Muscle of leg (tissue), 11 donors: ENCODE data around the gene ALK. TPM values are rescaled to one million over a fixed set of nuclear protein-coding genes. Genes with fewer than 3 reads are reported as not detected.
A peak's percentile ranks its signal among the peaks of the same experiment; 100 is the strongest.

ENCODE experiments used
- DNase-seq: peaks from one replicate; pipeline ENCODE4 v3.0.0; 2013
- H3K27ac ChIP-seq: one replicate; pipeline ENCODE4 v1.5.1; 2013; ENCODE audit warnings: mild to moderate bottlenecking, low read length, control low read depth
- H3K27me3 ChIP-seq: one replicate; pipeline ENCODE4 v1.6.1; 2013; ENCODE audit warnings: low read length; ENCODE audit not compliant: control insufficient read depth, insufficient read depth
- H3K36me3 ChIP-seq: one replicate; pipeline ENCODE4 v1.6.1; 2013; ENCODE audit warnings: low read length; ENCODE audit not compliant: control insufficient read depth, insufficient read depth
- H3K4me1 ChIP-seq: one replicate; pipeline ENCODE4 v1.6.1; 2013; ENCODE audit warnings: low read length; ENCODE audit not compliant: control insufficient read depth, insufficient read depth
- H3K4me3 ChIP-seq: one replicate; pipeline ENCODE4 v1.5.1; 2013; ENCODE audit warnings: low read length, control low read depth
- H3K9me3 ChIP-seq: replicated peaks from 2 replicates; pipeline ENCODE4 v1.6.1; 2013; ENCODE audit warnings: low read depth, low read length; ENCODE audit not compliant: control insufficient read depth
- WGBS: methylation state at CpG from one replicate; pipeline ENCODE4 v1.1.5; 2013; ENCODE audit warnings: missing lambda C conversion rate; ENCODE audit not compliant: insufficient coverage; 5-methylcytosine and 5-hydroxymethylcytosine counted together
- polyA plus RNA-seq, 8 donors: library from polyadenylated mRNA; unstranded; fragments of 120-200 nt; gene quantifications; one replicate each; pipeline versions ENCODE4 v1.2.1 to v1.2.3, GENCODE V29; 2013; ENCODE audit warnings: inconsistent platforms in 1 of 8, low replicate concordance in 1 of 8; ENCODE audit not compliant: insufficient read length in 8 of 8, insufficient read depth in 1 of 8
- total RNA-seq: library from RNA; stranded (reverse); fragments of 120-200 nt; gene quantifications from one replicate; pipeline ENCODE4 v1.2.4, GENCODE V29; 2013

Gene ALK
- total and polyA plus RNA-seq, 9 donors = 0.04 to 0.29 (median 0.09) TPM

DNA sequence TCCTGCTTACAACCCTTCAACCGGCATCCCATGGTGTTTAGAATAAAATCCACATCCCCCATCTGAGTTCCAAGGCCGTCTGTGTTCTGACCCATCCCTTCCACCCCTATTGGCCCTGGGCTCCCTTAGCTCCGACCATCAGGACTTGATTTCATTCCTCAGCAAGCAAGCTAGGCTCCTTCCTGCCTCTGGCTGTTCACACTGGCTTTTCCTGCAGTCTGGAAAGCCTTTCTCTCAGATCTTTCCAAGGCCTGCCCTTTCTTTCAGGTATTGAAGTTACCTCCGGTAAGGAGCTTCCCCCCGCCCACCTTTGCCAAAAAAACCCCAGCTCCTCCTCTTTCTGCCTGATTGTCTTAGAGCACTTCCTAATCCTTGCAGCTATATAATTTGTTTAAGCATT lies 719.4 kb downstream of the ALK start:
- no peak for DNase-seq
- no peaks in the 10 kb centered on the region for H3K9me3 ChIP-seq
- no peaks in the 10 kb centered on the region for H3K27me3 ChIP-seq
- WGBS = 15% methylated on average over 5 of the region's 5 CpGs
- H3K4me1 ChIP-seq = no peaks in the 10 kb centered on the region
- H3K4me3 ChIP-seq = no peak overlapping the region
- no peaks in the 10 kb centered on the region for H3K36me3 ChIP-seq
- no peak overlapping the region for H3K27ac ChIP-seq

DNA sequence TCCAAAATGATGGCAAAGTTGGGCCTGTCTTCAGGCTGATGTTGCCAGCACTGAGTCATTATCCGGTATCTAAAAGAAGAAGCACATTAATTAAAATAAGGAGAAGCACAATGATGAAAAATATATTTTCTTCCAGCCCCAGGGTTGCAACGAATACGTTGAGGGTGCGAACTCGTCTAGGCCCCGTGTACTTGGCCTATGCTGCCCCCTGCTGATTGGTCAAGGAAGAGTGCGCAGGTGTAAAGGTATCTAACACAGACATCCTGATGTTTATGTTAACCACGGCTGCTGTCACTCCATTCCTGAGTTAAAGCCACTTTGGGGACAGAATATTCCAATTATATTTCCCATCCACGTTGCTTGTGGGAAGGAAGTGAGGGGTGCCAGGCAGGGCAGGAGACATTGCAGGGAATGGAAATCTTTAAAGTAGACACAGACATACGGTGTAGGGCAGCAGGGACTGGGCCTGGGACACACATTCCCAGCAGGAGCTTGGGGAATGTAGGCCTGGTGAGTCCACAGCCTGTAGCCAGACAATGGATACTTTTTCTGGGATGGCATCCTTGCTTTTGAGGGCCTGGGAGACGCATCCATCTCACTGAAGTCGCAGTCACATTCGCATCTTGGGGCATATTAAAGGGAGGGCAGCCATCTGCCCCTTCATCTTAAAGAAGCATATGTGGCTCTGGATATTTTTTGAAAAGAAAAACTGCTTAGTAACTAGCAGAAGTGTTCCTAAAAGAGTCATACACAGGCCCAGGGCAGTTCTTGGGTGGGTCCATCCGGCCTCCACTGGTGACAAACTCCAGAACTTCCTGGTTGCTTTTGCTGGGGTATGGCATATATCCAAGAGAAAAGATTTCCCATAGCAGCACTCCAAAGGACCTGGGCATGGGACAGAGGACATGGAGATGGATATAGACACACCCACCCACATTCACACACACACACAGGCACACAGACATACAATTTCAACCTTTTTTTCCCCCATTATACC lies 724.3 kb downstream of the ALK start:
- Histone ChIP-seq H3K4me3 (no peak overlapping the region), H3K9me3 (no peaks in the 10 kb centered on the region), H3K4me1 (no peaks in the 10 kb centered on the region), H3K36me3 (no peaks in the 10 kb centered on the region), H3K27ac (no peak overlapping the region), H3K27me3 (no peaks in the 10 kb centered on the region)
- WGBS = 13% methylated on average over 5 of the region's 14 CpGs
- peak; percentile 58 for DNase-seq

DNA sequence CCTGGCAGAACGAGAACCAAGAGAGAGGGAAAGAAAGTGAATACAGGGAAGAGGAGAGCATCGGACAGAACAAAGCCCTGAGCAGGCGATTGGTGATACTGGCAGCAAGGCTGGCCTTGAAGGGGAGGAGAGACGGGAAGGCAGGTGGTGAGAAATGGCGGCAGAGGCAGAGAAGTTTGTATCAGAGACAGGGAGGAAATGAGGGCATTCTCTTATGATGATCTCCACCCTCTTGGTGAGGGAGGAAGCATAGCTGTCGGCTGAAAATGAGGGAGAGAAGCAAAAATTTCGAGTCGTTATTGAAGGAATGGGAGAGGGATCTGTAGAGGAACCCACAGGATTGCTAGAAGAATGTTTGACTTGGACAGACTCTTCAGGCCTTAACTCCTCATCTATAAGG lies 725.6 kb downstream of the ALK start:
- no peak overlapping the region for H3K4me3 ChIP-seq
- H3K27me3 ChIP-seq = no peaks in the 10 kb centered on the region
- H3K9me3 ChIP-seq = no peaks in the 10 kb centered on the region
- H3K27ac ChIP-seq = no peak overlapping the region
- no peak for DNase-seq
- WGBS = 87% methylated on average over 4 of the region's 8 CpGs
- H3K36me3 ChIP-seq = no peaks in the 10 kb centered on the region
- no peaks in the 10 kb centered on the region for H3K4me1 ChIP-seq

DNA sequence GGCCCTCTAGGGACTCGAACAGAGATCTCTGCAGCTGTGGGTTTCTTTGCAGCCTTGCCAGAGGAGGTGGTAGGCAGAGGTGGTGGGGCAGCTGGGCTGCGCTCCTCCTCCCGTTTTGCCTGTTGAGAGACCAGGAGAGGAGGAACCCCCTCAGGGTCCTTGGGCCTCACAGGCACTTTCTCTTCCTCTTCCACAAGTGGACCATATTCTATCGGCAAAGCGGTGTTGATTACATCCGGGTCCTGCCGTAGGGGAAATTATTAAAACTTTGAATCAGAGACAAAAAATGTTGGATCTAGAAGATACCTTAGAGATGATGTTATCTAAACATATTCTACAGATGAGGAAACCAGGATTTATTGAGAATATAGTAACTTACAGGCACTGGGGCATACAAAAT lies 727.7 kb downstream of the ALK start:
- Histone ChIP-seq H3K27ac (no peak overlapping the region), H3K27me3 (no peaks in the 10 kb centered on the region), H3K36me3 (no peaks in the 10 kb centered on the region), H3K9me3 (no peaks in the 10 kb centered on the region), H3K4me1 (no peaks in the 10 kb centered on the region), H3K4me3 (no peak overlapping the region)
- no CpG with 5 or more reads among the region's 7 CpGs for WGBS
- no peak for DNase-seq

DNA sequence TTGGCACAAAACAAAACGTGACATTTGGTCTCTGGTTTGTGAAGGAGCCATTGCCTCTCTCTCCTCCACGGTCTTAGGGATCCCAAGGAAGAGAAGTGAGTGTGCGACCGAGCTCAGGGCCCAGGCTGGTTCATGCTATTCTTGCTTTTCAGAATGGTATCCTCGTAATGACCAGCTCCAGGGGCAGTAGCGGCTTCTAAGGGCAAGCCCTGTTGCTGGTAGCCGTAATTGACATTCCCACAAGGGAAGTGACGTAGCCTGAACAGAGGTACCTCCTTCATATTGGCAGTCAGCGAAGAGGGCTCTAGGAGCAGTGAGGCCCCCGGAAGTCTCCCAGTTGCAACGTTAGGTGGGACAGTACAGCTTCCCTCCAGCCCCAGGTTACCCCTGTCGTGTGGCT lies 728.3 kb downstream of the ALK start:
- no peak overlapping the region for H3K27ac ChIP-seq
- no peaks in the 10 kb centered on the region for H3K36me3 ChIP-seq
- H3K4me1 ChIP-seq = no peaks in the 10 kb centered on the region
- DNase-seq = no peak
- no peaks in the 10 kb centered on the region for H3K27me3 ChIP-seq
- no peak overlapping the region for H3K4me3 ChIP-seq
- no peaks in the 10 kb centered on the region for H3K9me3 ChIP-seq
- 87% methylated on average over 12 of the region's 12 CpGs for WGBS

DNA sequence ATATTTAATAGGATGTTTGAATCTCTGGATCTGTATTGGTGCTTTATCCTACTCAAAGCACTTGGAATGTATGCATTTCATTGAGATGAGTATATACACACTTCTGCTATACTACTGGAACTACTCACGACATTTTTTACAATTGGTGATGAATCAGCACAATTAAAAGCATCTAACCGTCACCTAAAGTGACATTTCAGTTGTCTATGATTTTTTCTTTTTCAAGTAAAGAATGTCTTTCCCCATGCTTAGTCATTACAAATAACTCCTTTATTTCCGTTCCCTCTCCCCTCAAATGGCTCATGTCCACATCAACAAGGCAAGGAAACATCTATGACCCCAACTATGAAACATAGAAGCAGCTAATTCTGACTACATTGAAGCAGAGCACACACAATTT lies 728.9 kb downstream of the ALK start:
- no peaks in the 10 kb centered on the region for H3K4me1 ChIP-seq
- no CpG with 5 or more reads among the region's 3 CpGs for WGBS
- no peaks in the 10 kb centered on the region for H3K36me3 ChIP-seq
- H3K27me3 ChIP-seq = no peaks in the 10 kb centered on the region
- H3K4me3 ChIP-seq = no peak overlapping the region
- H3K27ac ChIP-seq = no peak overlapping the region
- H3K9me3 ChIP-seq = no peaks in the 10 kb centered on the region
- no peak for DNase-seq

DNA sequence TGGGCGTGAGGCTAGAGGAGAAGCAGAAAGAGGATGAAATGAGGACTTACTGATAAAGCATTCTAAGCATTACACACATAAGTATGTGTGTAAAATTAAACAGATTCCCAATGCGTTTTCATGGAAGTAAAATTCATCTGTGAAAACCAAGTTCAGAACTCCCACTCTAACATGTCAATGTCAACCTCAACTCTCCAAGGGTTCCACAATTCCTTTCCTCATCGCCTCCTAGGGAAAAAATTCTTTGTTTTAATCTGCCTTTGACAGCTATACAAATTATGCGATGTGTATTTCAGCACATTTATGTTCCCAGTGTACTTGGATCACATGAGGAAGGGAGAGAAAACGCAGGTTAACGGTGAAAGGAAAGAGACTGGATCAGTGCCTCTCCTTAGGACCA lies 729.6 kb downstream of the ALK start:
- no peak overlapping the region for H3K27ac ChIP-seq
- no peak for DNase-seq
- no peaks in the 10 kb centered on the region for H3K4me1 ChIP-seq
- H3K9me3 ChIP-seq = no peaks in the 10 kb centered on the region
- no peaks in the 10 kb centered on the region for H3K27me3 ChIP-seq
- WGBS = 100% methylated on average over 3 of the region's 6 CpGs
- no peak overlapping the region for H3K4me3 ChIP-seq
- H3K36me3 ChIP-seq = no peaks in the 10 kb centered on the region

DNA sequence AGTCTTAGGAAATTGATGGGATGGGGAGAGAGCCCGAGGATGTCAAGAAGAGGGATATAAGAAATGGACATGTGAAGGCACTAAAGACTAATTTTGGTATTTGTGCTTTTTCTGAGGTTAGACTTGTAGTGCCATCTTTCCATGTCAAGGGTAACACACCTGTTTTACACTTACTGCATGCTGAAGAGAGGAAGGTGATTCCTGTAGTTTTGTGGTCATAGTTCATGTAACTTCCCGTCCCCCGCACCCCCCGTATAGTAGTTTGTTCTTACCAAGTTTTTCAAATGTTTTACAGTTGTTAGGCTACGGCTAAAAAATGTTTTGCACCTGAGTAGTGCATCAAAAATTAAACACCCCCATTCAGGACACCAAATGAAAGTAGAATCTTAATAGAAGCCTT lies 732.3 kb downstream of the ALK start:
- DNase-seq = no peak

DNA sequence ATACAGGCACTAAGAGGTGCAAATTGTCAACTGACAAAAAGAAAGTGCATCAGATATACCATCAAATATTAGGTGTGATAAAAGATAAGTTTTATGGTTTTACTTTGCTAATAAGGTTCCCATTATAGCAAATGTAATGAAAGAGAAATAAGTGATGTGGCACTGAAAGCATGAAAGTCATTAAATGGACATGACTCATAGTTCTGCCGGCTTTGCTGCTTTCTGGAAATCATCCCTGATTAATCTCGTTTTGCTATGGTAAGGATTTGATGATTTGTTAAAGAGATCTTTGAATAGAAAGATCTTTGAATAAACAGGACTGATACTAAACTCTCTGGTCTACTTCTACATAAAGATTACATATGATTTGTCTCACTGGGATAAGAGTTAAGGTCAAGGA lies 733.5 kb downstream of the ALK start:
- no peak for DNase-seq
- Histone ChIP-seq H3K4me1 (no peaks in the 10 kb centered on the region), H3K27me3 (no peaks in the 10 kb centered on the region), H3K36me3 (no peaks in the 10 kb centered on the region), H3K9me3 (no peaks in the 10 kb centered on the region), H3K4me3 (no peak overlapping the region), H3K27ac (no peak overlapping the region)
- WGBS = no CpG with 5 or more reads among the region's 2 CpGs

More for the DNA sequence above, 732.3 kb downstream of the ALK start:
- no peaks in the 10 kb centered on the region for H3K36me3 ChIP-seq
- no peak overlapping the region for H3K27ac ChIP-seq
- no CpG with 5 or more reads among the region's 5 CpGs for WGBS
- no peaks in the 10 kb centered on the region for H3K4me1 ChIP-seq
- H3K9me3 ChIP-seq = no peaks in the 10 kb centered on the region
- no peaks in the 10 kb centered on the region for H3K27me3 ChIP-seq
- H3K4me3 ChIP-seq = no peak overlapping the region

DNA sequence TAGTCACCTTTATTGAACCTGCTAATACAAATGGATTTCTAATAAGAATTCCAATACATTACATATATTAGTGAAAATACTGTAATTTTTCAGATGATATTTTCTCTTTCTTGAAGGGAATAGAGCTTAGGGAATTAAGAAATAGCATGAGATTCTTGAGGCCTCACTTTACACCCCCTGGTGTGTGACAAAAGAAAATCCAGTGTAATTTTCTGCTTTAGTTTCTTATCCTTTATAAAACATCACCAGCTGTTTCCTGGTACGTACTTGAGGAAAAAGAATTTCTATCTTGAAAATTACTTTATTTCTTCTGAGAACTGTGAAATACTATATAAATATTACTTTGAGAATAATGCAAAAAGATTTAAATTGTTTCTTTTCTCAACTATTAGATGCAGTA lies 734.6 kb downstream of the ALK start:
- no CpG with 5 or more reads among the region's 1 CpG for WGBS
- DNase-seq = no peak
- no peak overlapping the region for H3K4me3 ChIP-seq
- no peaks in the 10 kb centered on the region for H3K4me1 ChIP-seq
- H3K27me3 ChIP-seq = no peaks in the 10 kb centered on the region
- H3K36me3 ChIP-seq = no peaks in the 10 kb centered on the region
- no peak overlapping the region for H3K27ac ChIP-seq
- H3K9me3 ChIP-seq = no peaks in the 10 kb centered on the region
